SK-N-MC (cell line): ENCODE measurements around the gene TGDS.

Source experiments
- EZH2 ChIP-seq: fragments of 200-600 bp; sonication (generic); IDR thresholded peaks from one replicate; pipeline ENCODE4 v1.6.1; 2017; ENCODE audit warnings: antibody characterized with exemption
- POLR2AphosphoS5 ChIP-seq: IDR thresholded peaks from 2 replicates; pipeline ENCODE4 v1.6.1; 2012; ENCODE audit warnings: mild to moderate bottlenecking, low read depth, low read length, borderline replicate concordance

GRCh38 chr13:94558716-94559115 is 37.2 kb downstream of the TGDS start:
- TF ChIP-seq POLR2AphosphoS5 = no peak
- no peak for TF ChIP-seq EZH2
